A673 (cell line): ENCODE measurements around the gene PTRH1. TPM values are rescaled to one million over a fixed set of nuclear protein-coding genes. Genes with fewer than 3 reads are reported as not detected.

Experiments used
- BruUV-seq: library from RNA; stranded (reverse); fragments of 400-500 nt; replicated peaks from 2 replicates; lab custom pipeline; 2021; lab: Mats Ljungman, UMichigan
- CTCF ChIA-PET: fragments of 300-600 bp; sonication (Branson Sonifier 250); formaldehyde crosslinking; loops from one replicate; lab custom pipeline; 2022; ENCODE audit warnings: antibody characterized with exemption; lab: Charles Lee
- POLR2A ChIA-PET: fragments of 300-600 bp; sonication (Branson Sonifier 250); formaldehyde crosslinking; loops from one replicate; lab custom pipeline; 2022; ENCODE audit warnings: antibody characterized with exemption; ENCODE audit not compliant: low non-redundant PET; lab: Charles Lee
- DNase-seq: peaks from one replicate; pipeline ENCODE4 v3.0.0-alpha.2; 2015; ENCODE audit warnings: low spot score
- H3K27ac ChIP-seq: fragments of 200-600 bp; sonication (generic); 2 replicates; pipeline ENCODE4 v1.5.1; 2016; ENCODE audit warnings: mixed run types, low read depth, mild to moderate bottlenecking, mixed read lengths, antibody characterized with exemption, low read length; ENCODE audit not compliant: poor library complexity, severe bottlenecking
- H3K27me3 ChIP-seq: fragments of 200-600 bp; sonication (generic); replicated peaks from 2 replicates; pipeline ENCODE4 v1.6.1; 2017; ENCODE audit warnings: mixed run types, low read depth, mild to moderate bottlenecking, mixed read lengths, antibody characterized with exemption, low read length; ENCODE audit not compliant: insufficient read depth, poor library complexity
- H3K36me3 ChIP-seq: fragments of 200-600 bp; sonication (generic); 2 replicates; pipeline ENCODE4 v1.6.1; 2016; ENCODE audit warnings: mixed run types, mild to moderate bottlenecking, mixed read lengths, antibody characterized with exemption, low read length; ENCODE audit not compliant: insufficient read depth, poor library complexity, severe bottlenecking
- H3K4me1 ChIP-seq: fragments of 200-600 bp; sonication (generic); 2 replicates; pipeline ENCODE4 v1.6.1; 2017; ENCODE audit warnings: mixed run types, mild to moderate bottlenecking, mixed read lengths, antibody characterized with exemption, low read length; ENCODE audit not compliant: insufficient read depth, poor library complexity, severe bottlenecking
- H3K4me3 ChIP-seq: fragments of 200-600 bp; sonication (generic); 2 replicates; pipeline ENCODE4 v1.5.1; 2016; ENCODE audit warnings: low read depth, mixed run types, mild to moderate bottlenecking, mixed read lengths, low read length; ENCODE audit not compliant: poor library complexity, severe bottlenecking
- H3K9me3 ChIP-seq: fragments of 200-600 bp; sonication (generic); 2 replicates; pipeline ENCODE4 v1.6.1; 2016; ENCODE audit warnings: mixed run types, low read depth, mild to moderate bottlenecking, mixed read lengths, antibody characterized with exemption, low read length; ENCODE audit not compliant: poor library complexity, severe bottlenecking
- CTCF ChIP-seq: fragments of 300-800, 200-600 bp; sonication (generic); conservative IDR thresholded peaks from 2 replicates; pipeline ENCODE4 v1.5.1; 2017; ENCODE audit warnings: low read depth, mild to moderate bottlenecking, antibody characterized with exemption, low read length, moderate library complexity, mixed read lengths
- EZH2 ChIP-seq: fragments of 200-600 bp; sonication (generic); IDR thresholded peaks from 2 replicates; pipeline ENCODE4 v1.6.1; 2017; ENCODE audit warnings: borderline replicate concordance, low read depth, mild to moderate bottlenecking, mixed read lengths, antibody characterized with exemption, low read length; ENCODE audit not compliant: poor library complexity, severe bottlenecking
- intact Hi-C: fragments of 100-400 bp; cut with micrococcal nuclease; formaldehyde crosslinking; loops from one replicate; pipeline ENCODE4 v1.10.0; 2022; ENCODE audit not compliant: unreplicated experiment
- total RNA-seq: library from RNA; stranded (reverse); gene quantifications from 2 replicates; pipeline ENCODE4 v1.2.3, GENCODE V29; 2021

Gene PTRH1
- total RNA-seq, 1 experiment from 2014 or later = 9.3 TPM

GRCh38 chr9:127738666-127739065, 23.2 kb upstream of the PTRH1 start:
- BruUV-seq = no TSS peak
- Histone ChIP-seq H3K4me3 (no peak overlapping the region), H3K4me1 (peaks cover 10% of the 10 kb centered on the region), H3K27me3 (no peaks in the 10 kb centered on the region), H3K9me3 (no peaks in the 10 kb centered on the region), H3K27ac (no peak overlapping the region), H3K36me3 (no peaks in the 10 kb centered on the region)
- no peak for DNase-seq
- ChIA-PET CTCF (no interaction called here), POLR2A (no interaction called here)
- TF ChIP-seq EZH2 (no peak), CTCF (no peak)
- intact Hi-C loops = no loop called here

DNA sequence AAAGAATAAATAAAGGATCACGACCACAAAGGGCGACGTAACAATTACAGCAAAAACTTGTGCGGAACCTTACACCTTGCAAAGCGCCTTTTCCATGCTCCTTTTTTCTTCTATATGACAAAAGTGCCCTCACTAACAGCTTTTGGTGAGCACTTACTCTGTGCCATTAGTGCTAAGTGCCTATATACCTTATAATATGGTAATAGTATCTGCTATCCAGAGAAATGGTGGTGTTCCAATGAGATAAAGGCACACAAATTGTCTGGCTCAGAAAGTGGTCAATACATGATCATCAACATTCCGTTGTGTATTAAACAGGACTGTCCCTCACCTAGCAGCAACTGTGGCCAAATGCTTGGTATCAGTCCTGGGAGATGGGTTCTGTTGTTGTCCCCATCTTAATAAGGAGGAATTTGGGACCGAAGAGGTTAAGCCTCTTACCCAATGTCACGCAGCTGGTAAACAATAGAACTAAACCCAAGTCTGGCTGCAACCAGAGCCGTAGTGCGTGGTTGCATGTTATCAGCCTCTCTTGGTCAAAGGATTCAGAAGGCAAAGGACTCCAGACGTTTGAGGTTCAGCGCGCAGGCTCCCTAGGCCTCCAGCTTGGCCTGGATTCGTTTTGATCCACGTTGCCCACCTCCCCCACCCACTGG, 20.2 kb upstream of the PTRH1 start:
- no peak for DNase-seq
- intact Hi-C loops = loop anchor here (1.0 to 2.0 kb wide), 3 partner anchors 50 to 185 kb away; no protein-coding TSS in a partner anchor
- BruUV-seq = no TSS peak
- Histone ChIP-seq H3K27me3 (no peaks in the 10 kb centered on the region), H3K27ac (no peak overlapping the region), H3K4me1 (peaks cover 10% of the 10 kb centered on the region), H3K36me3 (no peaks in the 10 kb centered on the region), H3K4me3 (peak overlapping the region; percentile 69), H3K9me3 (no peaks in the 10 kb centered on the region)
- POLR2A ChIA-PET = no interaction called here
- TF ChIP-seq EZH2 (no peak), CTCF (no peak)
- CTCF ChIA-PET = interaction anchor here (0.8 to 1.9 kb wide), 6 partner anchors 20 to 186 kb away, joined by 4 to 17 read pairs (median 6); partner anchors contain the start of genes PTRH1, ST6GALNAC4 and TTC16

- H3K27ac ChIP-seq = peak within 1 kb of the TSS; percentile 83
- no peaks in the 10 kb centered on the region for H3K36me3 ChIP-seq
- intact Hi-C loops = loop anchor here (1.0 to 2.0 kb wide), 5 partner anchors 50 to 231 kb away; no protein-coding TSS in a partner anchor
- H3K27me3 ChIP-seq = no peaks in the 10 kb centered on the region
- ChIA-PET CTCF (interaction anchor here (0.6 to 1.9 kb wide), 19 partner anchors 9 to 230 kb away, joined by 3 to 17 read pairs (median 5); partner anchors contain the start of genes PTRH1, ST6GALNAC4 and TTC16), POLR2A (interaction anchor here (0.5 to 0.6 kb wide), 2 partner anchors 187 to 427 kb away, joined by 4 to 6 read pairs; no protein-coding TSS in a partner anchor)
- H3K9me3 ChIP-seq = no peaks in the 10 kb centered on the region
- H3K4me1 ChIP-seq = peaks cover 10% of the 10 kb centered on the region
- BruUV-seq = no TSS peak
- TF ChIP-seq CTCF (peak; percentile 98), EZH2 (no peak)
- peak within 1 kb of the TSS; percentile 69 for H3K4me3 ChIP-seq
- DNase-seq = peak; percentile 99
Observed at GRCh38 chr9:127734747-127735529, 19.5 kb upstream of the PTRH1 start, which contains the start of gene TOR2A. Gene TOR2A (minus strand): TSS chr9:127735294. CDS start chr9:127735270, 24 bp downstream.
